ENCODE measurements around the gene STH. TPM values are rescaled to one million over a fixed set of nuclear protein-coding genes. Genes with fewer than 3 reads are reported as not detected.

STH gene
- total RNA-seq, 1 donor from 2014 or later = not detected

DNA sequence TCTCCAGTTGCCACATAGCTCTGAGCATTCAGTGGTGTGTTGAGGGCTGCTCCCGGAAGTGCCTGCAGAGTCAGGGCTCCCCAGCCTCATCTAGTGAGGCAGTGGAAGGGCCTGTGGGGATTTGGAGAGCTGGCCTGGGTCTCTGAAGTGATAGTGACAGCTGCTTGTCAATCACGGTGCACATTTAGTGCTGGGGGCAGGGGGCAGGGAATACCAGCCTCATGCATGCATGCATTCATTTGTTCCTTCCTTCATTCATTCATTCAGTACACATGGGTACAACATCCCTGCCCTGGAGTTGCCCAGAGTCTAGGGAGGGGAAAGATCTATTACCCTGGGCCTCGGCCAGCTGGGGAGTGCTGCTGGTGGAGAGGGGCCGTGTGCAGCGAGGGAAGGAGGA is 11.3 kb upstream of the STH start:
- Histone ChIP-seq H3K27me3 (ENCODE audit: control insufficient read depth, insufficient read depth, low read length) (peaks cover 3% of the 10 kb centered on the region), H3K36me3 (ENCODE audit: control insufficient read depth, insufficient read depth, low read length) (no peaks in the 10 kb centered on the region), H3K4me3 (ENCODE audit: low read depth, low read length) (no peak overlapping the region)
- TF ChIP-seq CTCF (IDR thresholded peaks at IDR 0.05; ENCODE audit: insufficient read depth, low read length, poor library complexity, severe bottlenecking) = no peak
- DNase-seq (ENCODE audit: low read depth) = no peak

DNA sequence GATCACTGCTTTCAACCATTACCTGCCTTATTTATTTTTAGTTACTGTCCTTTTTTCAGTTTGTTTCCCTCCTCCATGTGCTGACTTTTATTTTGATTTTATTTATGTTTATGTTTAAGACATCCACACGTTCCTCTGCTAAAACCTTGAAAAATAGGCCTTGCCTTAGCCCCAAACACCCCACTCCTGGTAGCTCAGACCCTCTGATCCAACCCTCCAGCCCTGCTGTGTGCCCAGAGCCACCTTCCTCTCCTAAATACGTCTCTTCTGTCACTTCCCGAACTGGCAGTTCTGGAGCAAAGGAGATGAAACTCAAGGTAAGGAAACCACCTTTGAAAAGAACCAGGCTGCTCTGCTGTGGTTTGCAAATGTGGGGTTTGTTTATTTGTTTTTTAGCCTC is 9.3 kb upstream of the STH start:
- TF ChIP-seq CTCF (IDR thresholded peaks at IDR 0.05; ENCODE audit: insufficient read depth, low read length, poor library complexity, severe bottlenecking) = no peak
- no peak for DNase-seq (ENCODE audit: low read depth)
- H3K36me3 ChIP-seq (ENCODE audit: control insufficient read depth, insufficient read depth, low read length) = no peaks in the 10 kb centered on the region

GRCh38 chr17:45990886-45991285 is 8.2 kb upstream of the STH start:
- Histone ChIP-seq H3K36me3 (ENCODE audit: control insufficient read depth, insufficient read depth, low read length) (no peaks in the 10 kb centered on the region), H3K4me3 (ENCODE audit: low read depth, low read length) (no peak overlapping the region), H3K27me3 (ENCODE audit: control insufficient read depth, insufficient read depth, low read length) (no peaks in the 10 kb centered on the region)
- no peak for TF ChIP-seq CTCF (IDR thresholded peaks at IDR 0.05; ENCODE audit: insufficient read depth, low read length, poor library complexity, severe bottlenecking)
- no peak for DNase-seq (ENCODE audit: low read depth)

More for the DNA sequence above, 9.3 kb upstream of the STH start:
- H3K27me3 ChIP-seq (ENCODE audit: control insufficient read depth, insufficient read depth, low read length) = no peaks in the 10 kb centered on the region
- H3K4me3 ChIP-seq (ENCODE audit: low read depth, low read length) = no peak overlapping the region

GRCh38 chr17:45991341-45991740 is 7.7 kb upstream of the STH start:
- H3K4me3 ChIP-seq (ENCODE audit: low read depth, low read length) = no peak overlapping the region
- no peaks in the 10 kb centered on the region for H3K36me3 ChIP-seq (ENCODE audit: control insufficient read depth, insufficient read depth, low read length)
- no peaks in the 10 kb centered on the region for H3K27me3 ChIP-seq (ENCODE audit: control insufficient read depth, insufficient read depth, low read length)
- DNase-seq (ENCODE audit: low read depth) = no peak
- no peak for TF ChIP-seq CTCF (IDR thresholded peaks at IDR 0.05; ENCODE audit: insufficient read depth, low read length, poor library complexity, severe bottlenecking)

DNA sequence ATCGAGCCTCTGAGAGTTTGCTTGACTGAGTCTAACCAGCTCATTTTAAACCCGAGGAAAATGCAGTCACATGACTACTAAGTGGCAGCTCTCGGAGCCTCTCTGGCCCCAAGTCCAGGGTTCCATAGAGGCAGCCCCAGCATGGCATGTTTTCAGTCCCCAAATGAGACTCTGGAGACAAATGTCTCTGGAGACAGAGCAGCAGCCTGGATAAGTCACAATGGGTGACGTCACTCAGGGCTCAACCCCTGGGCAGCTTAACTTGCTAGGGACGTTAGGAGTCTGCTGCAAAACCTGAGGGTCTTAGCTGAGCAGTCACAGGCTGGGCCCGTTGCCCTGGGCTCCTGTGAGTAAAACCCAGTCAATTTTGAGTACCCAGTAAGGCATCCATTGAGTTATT is 6.9 kb upstream of the STH start:
- DNase-seq (ENCODE audit: low read depth) = no peak
- H3K36me3 ChIP-seq (ENCODE audit: control insufficient read depth, insufficient read depth, low read length) = no peaks in the 10 kb centered on the region
- TF ChIP-seq CTCF (IDR thresholded peaks at IDR 0.05; ENCODE audit: insufficient read depth, low read length, poor library complexity, severe bottlenecking) = no peak
- no peak overlapping the region for H3K4me3 ChIP-seq (ENCODE audit: low read depth, low read length)
- H3K27me3 ChIP-seq (ENCODE audit: control insufficient read depth, insufficient read depth, low read length) = no peaks in the 10 kb centered on the region

GRCh38 chr17:45992904-45993303 is 6.1 kb upstream of the STH start:
- no peak for TF ChIP-seq CTCF (IDR thresholded peaks at IDR 0.05; ENCODE audit: insufficient read depth, low read length, poor library complexity, severe bottlenecking)
- no peaks in the 10 kb centered on the region for H3K27me3 ChIP-seq (ENCODE audit: control insufficient read depth, insufficient read depth, low read length)
- no peak overlapping the region for H3K4me3 ChIP-seq (ENCODE audit: low read depth, low read length)
- no peak for DNase-seq (ENCODE audit: low read depth)
- no peaks in the 10 kb centered on the region for H3K36me3 ChIP-seq (ENCODE audit: control insufficient read depth, insufficient read depth, low read length)

All from kidney epithelial cell (primary cell).